Measurements from ENCODE around the gene ENO3.

DNA sequence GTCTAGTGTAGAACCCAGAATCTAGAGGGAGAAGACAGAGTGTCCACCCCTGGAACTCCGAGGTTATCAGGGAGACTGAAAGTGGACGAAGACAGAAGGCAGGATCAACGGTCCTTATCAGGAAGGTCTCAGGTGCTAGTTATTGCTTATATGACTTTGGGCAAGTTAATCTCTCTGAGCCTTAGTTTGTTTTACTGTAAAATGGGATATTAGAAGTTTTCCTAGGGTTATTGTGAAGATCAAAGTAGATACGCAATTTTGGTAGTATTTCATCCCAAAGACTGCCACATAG lies 9.7 kb upstream of the ENO3 start:
- TF ChIP-seq, protein P1, sequence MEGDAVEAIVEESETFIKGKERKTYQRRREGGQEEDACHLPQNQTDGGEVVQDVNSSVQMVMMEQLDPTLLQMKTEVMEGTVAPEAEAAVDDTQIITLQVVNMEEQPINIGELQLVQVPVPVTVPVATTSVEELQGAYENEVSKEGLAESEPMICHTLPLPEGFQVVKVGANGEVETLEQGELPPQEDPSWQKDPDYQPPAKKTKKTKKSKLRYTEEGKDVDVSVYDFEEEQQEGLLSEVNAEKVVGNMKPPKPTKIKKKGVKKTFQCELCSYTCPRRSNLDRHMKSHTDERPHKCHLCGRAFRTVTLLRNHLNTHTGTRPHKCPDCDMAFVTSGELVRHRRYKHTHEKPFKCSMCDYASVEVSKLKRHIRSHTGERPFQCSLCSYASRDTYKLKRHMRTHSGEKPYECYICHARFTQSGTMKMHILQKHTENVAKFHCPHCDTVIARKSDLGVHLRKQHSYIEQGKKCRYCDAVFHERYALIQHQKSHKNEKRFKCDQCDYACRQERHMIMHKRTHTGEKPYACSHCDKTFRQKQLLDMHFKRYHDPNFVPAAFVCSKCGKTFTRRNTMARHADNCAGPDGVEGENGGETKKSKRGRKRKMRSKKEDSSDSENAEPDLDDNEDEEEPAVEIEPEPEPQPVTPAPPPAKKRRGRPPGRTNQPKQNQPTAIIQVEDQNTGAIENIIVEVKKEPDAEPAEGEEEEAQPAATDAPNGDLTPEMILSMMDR (IDR thresholded peaks at IDR 0.05): no peak
- TF ChIP-seq TCF7L2 (IDR thresholded peaks at IDR 0.05; ENCODE audit: low read depth, low read length): no peak
- TF ChIP-seq SIN3A (IDR thresholded peaks at IDR 0.05; ENCODE audit: borderline replicate concordance, insufficient read depth, low read depth, low read length): no peak
- no peak for TF ChIP-seq POLR2AphosphoS5 (IDR thresholded peaks at IDR 0.05; ENCODE audit: low read depth, low read length)
- TF ChIP-seq, protein P2, sequence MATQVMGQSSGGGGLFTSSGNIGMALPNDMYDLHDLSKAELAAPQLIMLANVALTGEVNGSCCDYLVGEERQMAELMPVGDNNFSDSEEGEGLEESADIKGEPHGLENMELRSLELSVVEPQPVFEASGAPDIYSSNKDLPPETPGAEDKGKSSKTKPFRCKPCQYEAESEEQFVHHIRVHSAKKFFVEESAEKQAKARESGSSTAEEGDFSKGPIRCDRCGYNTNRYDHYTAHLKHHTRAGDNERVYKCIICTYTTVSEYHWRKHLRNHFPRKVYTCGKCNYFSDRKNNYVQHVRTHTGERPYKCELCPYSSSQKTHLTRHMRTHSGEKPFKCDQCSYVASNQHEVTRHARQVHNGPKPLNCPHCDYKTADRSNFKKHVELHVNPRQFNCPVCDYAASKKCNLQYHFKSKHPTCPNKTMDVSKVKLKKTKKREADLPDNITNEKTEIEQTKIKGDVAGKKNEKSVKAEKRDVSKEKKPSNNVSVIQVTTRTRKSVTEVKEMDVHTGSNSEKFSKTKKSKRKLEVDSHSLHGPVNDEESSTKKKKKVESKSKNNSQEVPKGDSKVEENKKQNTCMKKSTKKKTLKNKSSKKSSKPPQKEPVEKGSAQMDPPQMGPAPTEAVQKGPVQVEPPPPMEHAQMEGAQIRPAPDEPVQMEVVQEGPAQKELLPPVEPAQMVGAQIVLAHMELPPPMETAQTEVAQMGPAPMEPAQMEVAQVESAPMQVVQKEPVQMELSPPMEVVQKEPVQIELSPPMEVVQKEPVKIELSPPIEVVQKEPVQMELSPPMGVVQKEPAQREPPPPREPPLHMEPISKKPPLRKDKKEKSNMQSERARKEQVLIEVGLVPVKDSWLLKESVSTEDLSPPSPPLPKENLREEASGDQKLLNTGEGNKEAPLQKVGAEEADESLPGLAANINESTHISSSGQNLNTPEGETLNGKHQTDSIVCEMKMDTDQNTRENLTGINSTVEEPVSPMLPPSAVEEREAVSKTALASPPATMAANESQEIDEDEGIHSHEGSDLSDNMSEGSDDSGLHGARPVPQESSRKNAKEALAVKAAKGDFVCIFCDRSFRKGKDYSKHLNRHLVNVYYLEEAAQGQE (IDR thresholded peaks at IDR 0.05; ENCODE audit: insufficient read depth in 1 of 2, low read depth in 2 of 2, low read length in 1 of 2): no peak

Data from Panc1 (cell line).